ENCODE results near the gene MEFV. TPM values are rescaled to one million over a fixed set of nuclear protein-coding genes. Genes with fewer than 3 reads are reported as not detected.

Gene MEFV
- total and polyA plus RNA-seq, 2 of the 4 experiments (the other 2 are of a cell fraction), result not detected

DNA sequence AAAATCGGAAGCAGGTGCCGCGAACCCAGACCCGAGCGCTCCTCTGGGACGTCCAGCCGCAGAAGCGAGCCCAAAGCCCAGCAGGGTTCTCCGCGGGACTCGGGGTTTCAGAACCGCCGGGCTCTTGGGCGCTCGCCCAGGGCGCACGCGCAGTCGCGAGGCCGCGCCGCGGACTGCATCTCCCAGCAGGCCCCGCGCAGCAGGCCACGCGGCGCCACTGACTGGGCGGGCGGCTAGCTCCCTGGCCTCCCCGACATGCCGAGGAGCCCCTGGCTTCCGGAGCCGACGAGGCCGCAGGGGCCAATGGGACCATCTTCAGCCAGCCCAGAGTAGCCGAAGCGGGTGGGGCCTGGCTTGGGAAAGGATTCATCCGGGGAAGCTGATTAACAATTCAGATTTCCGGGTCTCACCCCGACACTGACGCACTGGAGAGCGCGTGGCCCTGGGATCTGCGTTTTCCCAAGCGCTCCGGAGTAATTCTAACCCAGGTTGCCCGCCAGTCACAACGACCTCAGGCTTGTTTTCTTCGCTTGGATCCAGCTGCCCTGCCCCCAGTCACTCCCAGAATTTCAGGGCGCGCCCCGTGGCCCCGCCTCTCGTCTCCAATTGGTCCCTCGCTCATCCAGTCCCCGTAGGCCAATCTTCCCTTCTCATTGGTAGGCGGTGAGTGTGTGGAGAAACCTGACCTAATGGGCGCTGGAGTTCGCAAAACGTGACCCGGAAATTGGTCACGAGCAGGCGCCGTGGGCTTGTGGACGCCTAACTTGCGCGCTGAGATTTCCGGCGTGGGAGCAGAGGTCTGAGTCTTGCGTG, 26.5 kb upstream of the MEFV start, which contains the start of gene ZNF263 (continued):
- TF ChIP-seq FOS (IDR thresholded peaks at IDR 0.05; ENCODE audit: low read depth, low read length) (no peak; the same call in 1 of the 2 replicates), CEBPB (IDR thresholded peaks at IDR 0.05; ENCODE audit: low read depth, low read length) (peak; percentile 24; the same call in 1 of the 2 replicates), CHD1 (IDR thresholded peaks at IDR 0.05; ENCODE audit: low read depth, low read length) (no peak)

DNA sequence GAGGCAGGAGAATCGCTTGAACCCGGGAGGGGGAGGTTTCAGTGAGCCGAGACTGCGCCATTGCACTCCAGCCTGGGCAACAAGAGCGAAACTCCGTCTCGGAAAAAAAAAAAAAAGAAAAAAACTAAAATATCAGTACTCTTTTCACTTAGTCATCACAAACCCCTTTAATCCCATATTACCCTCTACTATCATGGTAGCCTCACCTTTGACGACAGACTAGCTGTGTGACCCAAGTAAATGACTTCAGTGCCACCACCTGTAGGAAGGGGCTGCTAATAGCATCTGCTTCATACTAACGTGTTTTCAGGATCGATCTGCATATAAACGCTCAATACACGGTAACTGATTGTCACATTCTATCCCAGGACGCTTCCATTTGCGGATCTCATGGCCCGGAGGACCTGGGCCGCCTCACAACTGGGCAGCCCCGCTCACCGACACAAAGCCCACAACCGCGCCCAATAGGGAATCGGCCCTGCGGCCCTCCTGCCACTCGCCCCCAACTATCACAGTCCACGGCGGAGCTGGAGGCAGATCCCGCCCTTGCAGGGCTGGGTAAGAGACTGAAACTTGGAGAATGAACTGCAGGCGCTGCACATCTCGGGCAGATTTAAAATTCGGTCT, 25.8 kb upstream of the MEFV start:
- Histone ChIP-seq H3K9ac (ENCODE audit: low read depth, low read length) (peak overlapping the region; percentile 95), H2BK15ac (ENCODE audit: low read depth, low read length) (no peak overlapping the region), H3K4ac (ENCODE audit: low read depth, low read length) (peak overlapping the region; percentile 90), H2BK20ac (ENCODE audit: low read depth, low read length) (no peak overlapping the region), H2AK5ac (ENCODE audit: low read depth, low read length) (peak overlapping the region; percentile 87), H4K91ac (ENCODE audit: insufficient read depth, low read depth, low read length) (0 out of 2 replicates have a peak overlapping the region, but pooled peaks have one; percentile 16), H3K14ac (replicated peaks; ENCODE audit: low read depth, low read length) (peak overlapping the region; percentile 96), H3K79me1 (ENCODE audit: low read depth in 1 of 2, low read length in 2 of 2) (peaks cover 8 to 43% of the 10 kb centered on the region in 2 experiments), H3K56ac (ENCODE audit: extremely low read depth, insufficient read depth, low read length) (peak overlapping the region; percentile 70), H3K27me3 (ENCODE audit: control insufficient read depth, insufficient read depth, low read length) (no peaks in the 10 kb centered on the region; the same call in 1 of the 2 replicates), H3K9me1 (ENCODE audit: insufficient read depth, low read length) (no peaks in the 10 kb centered on the region), H3K9me3 (ENCODE audit: control insufficient read depth, insufficient read depth, low read length) (peaks cover 7% of the 10 kb centered on the region; the same call in 1 of the 2 replicates), H2AK9ac (replicated peaks; ENCODE audit: low read depth, low read length, poor library complexity) (peak overlapping the region; percentile 55), H3K4me2 (ENCODE audit: low read depth, low read length) (peak overlapping the region; percentile 92), H3K4me3 (ENCODE audit: insufficient read depth, low read depth, low read length) (peak overlapping the region; percentile 79), H4K20me1 (ENCODE audit: insufficient read depth, low read length) (peaks cover 19% of the 10 kb centered on the region), H2BK5ac (ENCODE audit: low read depth, low read length, poor library complexity, severe bottlenecking) (peak overlapping the region; percentile 7), H3K4me1 (ENCODE audit: control insufficient read depth, insufficient read depth, low read length) (peaks cover 6% of the 10 kb centered on the region; the same call in 1 of the 2 replicates), H2AFZ (replicated peaks; ENCODE audit: low read length, poor library complexity) (peak overlapping the region; percentile 89), H3K27ac (ENCODE audit: insufficient read depth, low read length) (peak overlapping the region; percentile 69), H3K23ac (ENCODE audit: low read depth, low read length) (peak overlapping the region; percentile 96), H3K36me3 (ENCODE audit: control insufficient read depth, insufficient read depth, low read length) (peaks cover 12% of the 10 kb centered on the region), H4K5ac (ENCODE audit: low read depth, low read length) (peak overlapping the region; percentile 69), H4K8ac (ENCODE audit: low read depth in 2 of 2, low read length in 2 of 2) (peak overlapping the region; percentile 88 to 93), H2BK120ac (ENCODE audit: low read depth, low read length) (peak overlapping the region; percentile 16; the same call in 1 of the 2 replicates), H3K18ac (ENCODE audit: low read depth, low read length) (peak overlapping the region; percentile 32; the same call in 1 of the 2 replicates)
- no TSS peak for BruUV-seq (replicated peaks)
- POLR2A ChIA-PET (ENCODE audit: unreplicated experiment), result no interaction called here
- dilution Hi-C loops (cut with HindIII; ENCODE audit: low sequenced_read_pairs, unreplicated experiment), result no loop called here
- intact Hi-C loops (cut with micrococcal nuclease), result loop anchor here (2.0 to 10.0 kb wide), 3 partner anchors 17 to 223 kb away; partner anchors contain the start of genes CLUAP1 and ZNF200
- in situ Hi-C loops (cut with MboI; ENCODE audit: low sequenced_read_pairs), result no loop called here
- DNase-seq, result peak; percentile 69
- WGBS, 2 experiments (ENCODE audit: extremely low coverage in 2 of 2, insufficient read length in 1 of 2), result 0% methylated on average over 4 of the region's 29 CpGs; no CpG with 5 or more reads in 1 of the 2 experiments
- no peak for TF ChIP-seq MAFK (IDR thresholded peaks at IDR 0.05; ENCODE audit: low read depth, low read length)
- TF ChIP-seq CHD1 (IDR thresholded peaks at IDR 0.05; ENCODE audit: low read depth, low read length), result no peak
- no peak for TF ChIP-seq POLR2A (IDR thresholded peaks at IDR 0.05; ENCODE audit: low read depth, low read length)
- no peak for TF ChIP-seq CEBPB (IDR thresholded peaks at IDR 0.05; ENCODE audit: low read depth, low read length)
- TF ChIP-seq, protein P1, sequence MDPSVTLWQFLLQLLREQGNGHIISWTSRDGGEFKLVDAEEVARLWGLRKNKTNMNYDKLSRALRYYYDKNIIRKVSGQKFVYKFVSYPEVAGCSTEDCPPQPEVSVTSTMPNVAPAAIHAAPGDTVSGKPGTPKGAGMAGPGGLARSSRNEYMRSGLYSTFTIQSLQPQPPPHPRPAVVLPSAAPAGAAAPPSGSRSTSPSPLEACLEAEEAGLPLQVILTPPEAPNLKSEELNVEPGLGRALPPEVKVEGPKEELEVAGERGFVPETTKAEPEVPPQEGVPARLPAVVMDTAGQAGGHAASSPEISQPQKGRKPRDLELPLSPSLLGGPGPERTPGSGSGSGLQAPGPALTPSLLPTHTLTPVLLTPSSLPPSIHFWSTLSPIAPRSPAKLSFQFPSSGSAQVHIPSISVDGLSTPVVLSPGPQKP (IDR thresholded peaks at IDR 0.05; ENCODE audit: borderline replicate concordance, low read depth, low read length), result no peak
- TF ChIP-seq RCOR1 (IDR thresholded peaks at IDR 0.05; ENCODE audit: insufficient replicate concordance, low read length), result no peak
- TF ChIP-seq, protein P2, sequence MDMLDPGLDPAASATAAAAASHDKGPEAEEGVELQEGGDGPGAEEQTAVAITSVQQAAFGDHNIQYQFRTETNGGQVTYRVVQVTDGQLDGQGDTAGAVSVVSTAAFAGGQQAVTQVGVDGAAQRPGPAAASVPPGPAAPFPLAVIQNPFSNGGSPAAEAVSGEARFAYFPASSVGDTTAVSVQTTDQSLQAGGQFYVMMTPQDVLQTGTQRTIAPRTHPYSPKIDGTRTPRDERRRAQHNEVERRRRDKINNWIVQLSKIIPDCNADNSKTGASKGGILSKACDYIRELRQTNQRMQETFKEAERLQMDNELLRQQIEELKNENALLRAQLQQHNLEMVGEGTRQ (IDR thresholded peaks at IDR 0.05; ENCODE audit: low read depth, low read length), result no peak
- no peak for TF ChIP-seq MAZ (IDR thresholded peaks at IDR 0.05; ENCODE audit: borderline replicate concordance, low read depth, low read length)
- no peak for TF ChIP-seq SMC3 (IDR thresholded peaks at IDR 0.05; ENCODE audit: low read depth, low read length)
- no peak for TF ChIP-seq MXI1 (IDR thresholded peaks at IDR 0.05; ENCODE audit: borderline replicate concordance, low read depth, low read length)
- no peak for TF ChIP-seq FOS (IDR thresholded peaks at IDR 0.05; ENCODE audit: low read depth, low read length)
- no peak for TF ChIP-seq BHLHE40 (IDR thresholded peaks at IDR 0.05; ENCODE audit: low read depth, low read length)
- CTCF ChIA-PET, result interaction anchor here (1.0 kb wide), 1 partner anchor 15 kb away, joined by 3 read pairs; no protein-coding TSS in a partner anchor
- peak; percentile 62 for ATAC-seq (ENCODE audit: low read depth)

Data from IMR-90 (cell line).